ENCODE results near the gene SLC39A1. TPM values are rescaled to one million over a fixed set of nuclear protein-coding genes. Genes with fewer than 3 reads are reported as not detected.
"Not testable (repeated sequence)": the region's sequence is repeated elsewhere in the genome, so short reads cannot be mapped to it uniquely, and the experiment has no call there.

SLC39A1 gene, protein sequence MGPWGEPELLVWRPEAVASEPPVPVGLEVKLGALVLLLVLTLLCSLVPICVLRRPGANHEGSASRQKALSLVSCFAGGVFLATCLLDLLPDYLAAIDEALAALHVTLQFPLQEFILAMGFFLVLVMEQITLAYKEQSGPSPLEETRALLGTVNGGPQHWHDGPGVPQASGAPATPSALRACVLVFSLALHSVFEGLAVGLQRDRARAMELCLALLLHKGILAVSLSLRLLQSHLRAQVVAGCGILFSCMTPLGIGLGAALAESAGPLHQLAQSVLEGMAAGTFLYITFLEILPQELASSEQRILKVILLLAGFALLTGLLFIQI
- total RNA-seq = 46.9 TPM
- long read RNA-seq, transcript SLC39A1-204 (3 exons, 2,723 nt) = minor isoform, 9 of 144 reads
- long read RNA-seq, transcript SLC39A1-202 (4 exons, 2,084 nt) = major isoform, 127 of 144 reads
- long read RNA-seq, partial matches to known transcripts = 0 of 144 reads
- long read RNA-seq, other reads (novel, unspliced or antisense) = 6 of 144 reads

DNA sequence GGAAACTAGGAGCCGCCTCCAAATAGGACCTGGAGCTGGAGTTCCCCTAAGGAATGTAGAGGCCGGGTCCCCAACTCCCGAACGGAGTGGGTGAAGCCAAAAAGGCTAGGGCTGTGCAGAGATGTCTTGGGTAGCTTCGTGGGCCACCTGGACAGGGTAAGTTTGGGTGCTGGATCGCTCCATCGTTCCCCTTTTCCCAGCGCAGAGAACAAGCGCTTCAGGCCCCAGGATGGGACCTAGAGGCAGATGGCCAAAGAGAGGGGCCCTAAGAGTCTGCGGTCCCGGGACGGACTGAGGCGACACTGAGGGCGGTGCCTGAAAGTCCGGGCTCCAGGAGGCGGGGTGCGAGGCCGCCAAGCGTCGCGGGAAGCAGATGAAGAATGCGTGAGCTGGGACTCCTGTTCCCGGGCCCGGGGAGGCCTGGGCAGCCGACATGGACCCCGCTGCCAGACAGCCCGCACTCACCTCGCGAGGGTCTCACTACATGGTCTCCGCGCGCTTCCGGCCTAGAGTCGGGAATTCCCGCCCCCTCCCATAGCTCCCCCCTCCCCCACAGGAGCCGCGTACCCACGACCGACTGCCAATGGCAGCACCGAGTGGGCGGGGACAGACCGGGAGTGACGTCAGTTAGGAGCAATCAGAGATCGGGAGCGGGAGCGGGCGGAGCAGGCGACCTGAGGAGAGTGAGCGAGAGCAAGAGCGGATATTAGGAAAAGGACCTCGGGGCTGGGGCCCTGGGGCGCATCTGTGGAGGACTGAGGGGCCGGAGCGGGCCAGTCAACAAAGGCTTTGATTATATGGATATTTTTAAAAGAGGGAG is at the start of gene SLC39A1:
SLC39A1 (minus strand) TSS at position 508 of the 820 bp plus-strand sequence. CDS start 822 bp downstream, outside the sequence.
- intact Hi-C loops (cut with DNase I) = no loop called here
- peak; percentile 84 for ATAC-seq (ENCODE audit: poor library complexity)
- peak; percentile 99 for DNase-seq

DNA sequence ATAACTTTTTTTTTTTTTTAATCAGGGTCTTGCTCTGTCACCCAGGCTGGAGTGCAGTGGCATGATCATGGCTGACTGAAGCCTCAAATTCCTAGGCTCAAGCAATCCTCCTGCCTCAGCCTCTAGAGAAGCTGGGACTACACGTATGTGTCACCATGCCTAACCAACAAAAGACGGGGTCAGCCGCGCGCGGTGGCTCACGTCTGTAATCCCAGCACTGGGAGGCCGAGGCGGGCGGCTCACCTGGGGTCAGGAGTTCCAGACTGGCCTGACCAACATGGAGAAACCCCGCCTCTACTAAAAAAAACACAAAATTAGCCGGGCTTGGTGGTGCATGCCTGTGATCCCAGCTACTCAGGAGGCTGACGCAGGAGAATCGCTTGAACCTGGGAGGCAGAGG is 49.2 kb upstream of the SLC39A1 start:
- ATAC-seq (ENCODE audit: poor library complexity); intact Hi-C loops (cut with DNase I); DNase-seq: not testable (repeated sequence)

DNA sequence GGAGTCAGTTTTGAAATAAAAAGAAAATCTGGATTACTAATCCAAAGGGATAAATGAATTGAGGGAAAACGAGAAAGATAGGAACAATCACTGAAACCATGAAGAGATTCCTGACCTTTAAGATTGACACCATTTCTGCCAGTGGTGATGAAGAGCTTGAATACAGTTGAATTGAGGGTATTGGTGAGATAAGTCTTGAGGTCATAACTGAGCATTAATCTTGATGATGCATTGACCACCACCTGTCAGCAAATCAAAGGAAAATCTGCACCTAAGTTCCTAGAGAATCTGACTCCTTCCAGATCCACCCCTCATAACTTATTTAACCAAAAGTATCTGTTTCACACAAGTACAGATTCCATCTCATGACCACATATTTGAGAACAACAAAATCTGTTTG is 48.8 kb upstream of the SLC39A1 start:
- intact Hi-C loops (cut with DNase I) = no loop called here

DNA sequence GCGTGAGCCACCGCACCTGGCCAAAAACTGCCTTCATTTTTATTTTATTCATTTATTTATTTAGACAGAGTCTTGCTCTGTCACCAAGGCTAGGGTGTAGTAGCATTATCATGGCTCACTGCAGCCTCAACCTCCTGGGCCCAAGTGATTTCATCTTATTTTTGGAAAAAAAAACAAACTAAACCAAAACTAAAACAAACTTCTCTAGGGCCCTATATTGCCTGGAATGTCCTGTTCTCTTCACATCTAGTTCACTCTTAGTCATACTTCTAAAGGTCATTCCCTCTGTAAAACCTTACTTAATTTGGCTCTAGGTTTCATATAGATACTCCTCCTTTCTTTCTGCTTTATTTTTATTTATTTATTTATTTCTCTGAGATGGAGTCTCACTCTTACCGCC is 42.8 kb upstream of the SLC39A1 start:
- intact Hi-C loops (cut with DNase I) = no loop called here
- ATAC-seq (ENCODE audit: poor library complexity) = no peak
- no peak for DNase-seq

More for the DNA sequence above, 48.8 kb upstream of the SLC39A1 start:
- no peak for ATAC-seq (ENCODE audit: poor library complexity)
- DNase-seq = no peak

DNA sequence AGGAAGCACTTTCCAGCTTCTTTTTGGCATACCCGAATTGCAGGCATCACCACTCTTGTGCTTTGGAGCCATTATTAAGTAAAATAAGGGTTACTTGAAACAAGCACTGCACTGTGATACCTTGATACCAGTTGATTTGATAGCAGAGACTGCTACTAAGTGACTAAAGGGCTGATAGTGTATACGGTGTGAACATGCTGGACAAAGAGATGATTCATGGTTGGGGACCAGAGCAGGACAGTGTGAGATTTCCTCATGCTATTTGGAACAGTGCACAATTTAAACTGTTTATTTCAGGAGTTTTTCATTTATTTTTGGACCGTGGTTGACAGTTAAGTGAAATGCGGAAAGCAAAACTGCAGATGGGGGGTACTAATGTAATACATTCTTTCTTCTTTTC is 37.1 kb upstream of the SLC39A1 start:
- DNase-seq = no peak
- ATAC-seq (ENCODE audit: poor library complexity) = no peak
- intact Hi-C loops (cut with DNase I) = no loop called here

DNA sequence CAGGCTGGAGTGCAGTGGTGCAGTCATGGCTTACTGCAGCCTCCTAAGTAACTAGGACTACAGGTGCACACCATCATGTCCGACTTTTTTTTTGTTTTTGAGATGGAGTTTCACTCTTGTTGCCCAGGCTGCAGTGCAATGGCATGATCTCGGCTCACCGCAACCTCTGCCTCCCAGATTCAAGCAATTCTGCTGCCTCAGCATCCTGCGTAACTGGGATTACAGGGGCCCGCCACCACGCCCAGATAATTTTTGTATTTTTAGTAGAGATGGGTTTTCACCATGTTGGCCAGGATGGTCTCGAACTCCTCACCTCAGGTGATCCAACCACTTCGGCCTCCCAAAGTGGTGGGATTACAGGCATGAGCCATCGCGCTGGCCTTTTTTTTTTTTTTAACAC is 33.5 kb upstream of the SLC39A1 start:
- intact Hi-C loops (cut with DNase I); DNase-seq; ATAC-seq (ENCODE audit: poor library complexity): not testable (repeated sequence)

DNA sequence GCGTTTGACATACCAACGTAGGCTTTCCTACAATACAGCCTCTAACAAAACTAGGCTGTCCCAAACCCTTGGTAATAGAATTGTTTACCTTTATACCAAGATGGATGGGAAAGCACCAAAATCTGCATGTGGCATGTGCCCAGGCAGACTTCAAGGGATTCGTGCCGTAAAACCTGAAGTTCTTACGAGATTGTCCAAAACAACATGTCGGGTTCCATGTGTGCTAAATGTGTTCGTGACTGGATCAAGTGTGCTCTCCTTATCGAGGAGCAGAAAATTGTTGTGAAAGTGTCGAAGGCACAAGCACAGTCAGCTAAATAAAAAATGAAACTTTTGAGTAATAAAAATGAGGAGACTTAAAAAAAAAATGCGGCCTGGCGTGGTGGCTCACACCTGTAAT is 32.3 kb upstream of the SLC39A1 start:
- intact Hi-C loops (cut with DNase I) = no loop called here
- DNase-seq (no peak), ATAC-seq (ENCODE audit: poor library complexity) (no peak)

DNA sequence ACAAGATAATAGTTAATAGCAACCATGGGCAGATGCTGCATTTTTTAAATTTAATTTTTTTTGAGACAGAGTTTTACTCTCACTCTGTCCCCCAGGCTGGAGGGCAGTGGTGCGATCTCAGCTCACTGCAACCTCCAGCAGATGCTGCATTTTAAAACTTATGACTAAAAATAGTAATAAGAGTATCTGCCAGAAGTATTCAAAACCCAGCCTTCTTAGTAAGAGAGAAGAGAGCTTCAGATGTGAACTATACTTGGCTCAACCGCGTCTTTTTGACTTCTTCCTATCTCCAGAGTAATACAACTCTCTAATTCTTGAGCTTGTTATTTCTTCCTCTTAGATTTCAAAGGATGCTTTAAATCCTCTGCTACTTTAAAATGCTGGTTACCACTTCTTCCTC is 31.9 kb upstream of the SLC39A1 start:
- intact Hi-C loops (cut with DNase I) = no loop called here
- no peak for ATAC-seq (ENCODE audit: poor library complexity)
- no peak for DNase-seq

DNA sequence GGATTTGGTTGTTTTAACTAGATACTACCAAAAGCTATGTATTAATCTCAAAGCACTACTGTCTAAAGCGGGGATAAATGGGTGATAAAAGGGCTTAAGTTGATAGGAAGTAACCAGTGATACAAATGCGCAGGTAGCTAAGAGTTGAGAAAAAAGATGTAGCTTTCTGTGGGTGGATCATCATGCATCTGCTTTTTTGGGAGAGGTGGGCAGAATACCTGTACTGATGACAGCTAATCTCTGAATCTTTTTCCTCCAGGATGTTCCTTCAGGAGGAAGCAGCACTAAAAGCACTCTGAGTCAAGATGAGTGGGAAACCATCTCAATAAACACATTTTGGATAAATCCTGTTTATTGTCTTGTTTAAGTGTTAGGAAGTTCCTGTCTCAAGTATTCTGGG is 28.5 kb upstream of the SLC39A1 start:
- ATAC-seq (ENCODE audit: poor library complexity) (no peak), DNase-seq (no peak)
- intact Hi-C loops (cut with DNase I) = no loop called here

DNA sequence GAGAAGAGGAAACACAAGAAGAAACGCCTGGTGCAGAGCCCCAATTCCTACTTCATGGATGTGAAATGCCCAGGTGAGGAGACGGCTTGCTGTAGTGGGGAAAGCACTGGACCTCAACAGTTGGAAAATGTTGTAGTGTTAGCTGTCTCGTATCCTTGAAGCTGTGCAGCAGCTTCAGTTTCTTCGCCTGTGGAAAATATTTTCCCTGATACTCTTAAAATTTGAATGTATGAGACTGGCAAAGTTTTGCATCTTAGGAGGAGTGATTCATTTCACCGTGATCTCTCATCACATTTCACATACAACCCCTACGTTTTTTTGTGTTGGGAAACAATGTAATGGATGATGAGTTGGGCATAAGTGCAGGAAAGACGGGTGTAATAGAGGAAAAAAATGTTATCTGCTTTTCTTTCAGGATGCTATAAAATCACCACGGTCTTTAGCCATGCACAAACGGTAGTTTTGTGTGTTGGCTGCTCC is 27.9 kb upstream of the SLC39A1 start:
- intact Hi-C loops (cut with DNase I) = no loop called here
- DNase-seq (no peak), ATAC-seq (ENCODE audit: poor library complexity) (no peak)

DNA sequence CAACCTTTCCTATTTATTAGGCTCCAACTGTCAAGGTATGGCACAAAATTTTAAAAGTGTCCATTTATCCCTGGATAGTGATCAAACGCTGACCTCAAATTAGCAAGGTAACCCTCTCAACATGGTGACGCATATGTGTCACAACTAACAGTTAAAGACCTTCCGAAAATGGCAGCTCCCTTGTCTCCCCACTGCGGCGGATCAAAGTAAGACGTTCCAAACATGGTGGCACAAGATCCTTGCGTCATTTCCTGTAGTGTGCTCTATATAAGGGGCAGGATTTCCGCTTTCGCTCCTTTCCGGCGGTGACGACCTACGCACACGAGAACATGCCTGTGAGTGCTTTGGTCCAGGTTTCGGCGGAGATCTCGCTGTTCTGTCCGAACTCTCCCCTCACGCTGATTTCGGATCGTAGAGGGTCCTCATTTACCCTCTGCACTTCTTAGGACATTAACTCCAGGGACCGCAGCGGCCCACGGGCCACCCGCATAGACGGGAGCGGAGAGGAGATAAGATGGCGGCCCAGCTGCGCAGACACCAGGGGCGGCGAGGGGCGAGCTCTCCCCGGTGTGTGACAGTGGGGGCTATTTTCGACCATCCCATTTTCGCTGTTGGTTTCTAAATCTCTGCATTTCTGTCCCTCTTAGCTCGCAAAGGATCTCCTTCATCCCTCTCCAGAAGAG is 27.3 kb upstream of the SLC39A1 start, which contains the start of gene RPS27:
RPS27 (plus strand) TSS at position 295 of the 683 bp plus-strand sequence; CDS start at position 330, 35 bp downstream.
- intact Hi-C loops (cut with DNase I) = no loop called here
- ATAC-seq (ENCODE audit: poor library complexity) (peak; percentile 84), DNase-seq (peak; percentile 89)

DNA sequence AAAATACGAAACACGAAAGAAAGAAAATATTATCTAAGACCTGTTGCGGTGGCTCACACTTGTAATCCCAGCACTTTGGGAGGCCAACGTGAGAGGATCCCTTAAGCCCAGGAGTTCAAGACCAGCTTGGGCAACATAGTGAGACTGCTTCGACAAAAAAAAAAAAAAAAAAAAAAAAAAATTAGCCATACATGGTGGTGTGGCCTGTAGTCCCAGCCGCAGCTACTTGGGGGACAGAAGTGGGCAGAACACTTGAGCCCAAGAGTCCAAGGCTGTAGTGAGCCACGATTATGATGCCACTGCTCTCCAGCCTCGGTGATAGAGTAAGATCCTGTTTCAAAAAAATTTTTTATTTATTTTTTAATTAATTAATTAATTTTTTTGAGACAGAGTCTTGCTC is 24.3 kb upstream of the SLC39A1 start:
- no peak for DNase-seq
- no peak for ATAC-seq (ENCODE audit: poor library complexity)
- intact Hi-C loops (cut with DNase I) = loop anchor here (5.0 to 10.0 kb wide), 3 partner anchors 190 to 453 kb away; partner anchors contain the start of genes NPR1 and S100A6

DNA sequence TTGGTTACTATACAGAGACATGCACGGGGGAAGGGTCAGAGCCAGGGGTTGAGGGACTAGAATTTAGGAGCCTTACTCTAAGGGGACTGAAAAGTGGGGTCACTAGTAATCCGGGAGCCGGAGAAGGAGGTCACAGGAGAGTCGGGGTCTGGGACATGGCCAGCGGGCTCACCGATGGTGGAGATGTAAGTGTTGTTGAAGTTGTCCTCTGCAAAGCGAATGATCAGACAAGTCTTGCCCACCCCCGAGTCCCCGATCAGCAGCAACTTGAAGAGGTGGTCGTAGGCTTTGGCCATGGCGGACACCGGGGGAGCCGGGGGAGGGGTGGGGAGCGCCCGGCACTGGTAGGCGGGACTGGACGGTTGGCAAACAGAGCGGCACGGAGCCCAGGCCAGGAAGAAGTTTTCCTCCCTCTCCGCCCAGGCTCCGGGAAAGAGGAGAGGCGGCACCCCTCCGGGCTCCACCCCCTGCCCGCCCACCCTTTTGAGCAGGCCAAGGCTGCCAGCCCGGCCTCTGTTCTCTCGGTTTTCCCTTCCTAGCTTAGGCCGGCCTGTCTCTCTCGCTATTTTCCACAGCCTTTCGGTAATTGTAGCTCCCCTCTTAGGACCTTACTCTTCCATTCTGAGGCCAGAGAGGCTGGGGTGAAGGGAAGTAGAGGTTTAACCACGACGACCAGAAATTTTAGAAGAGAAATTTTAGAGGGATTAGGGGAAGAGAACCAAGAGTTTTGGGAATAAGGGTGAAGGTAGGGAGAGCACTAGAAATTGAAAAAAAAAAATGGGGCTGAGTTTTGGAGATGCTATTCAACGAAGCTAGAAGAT is 22.8 kb upstream of the SLC39A1 start, which contains the start of gene RAB13:
RAB13 (minus strand) TSS at position 399 of the 821 bp plus-strand sequence; CDS start at position 296, 103 bp downstream.
- ATAC-seq (ENCODE audit: poor library complexity) = peak; percentile 86
- intact Hi-C loops (cut with DNase I) = loop anchor here (5.0 to 10.0 kb wide), 3 partner anchors 189 to 451 kb away; partner anchors contain the start of genes NPR1 and S100A6

DNA sequence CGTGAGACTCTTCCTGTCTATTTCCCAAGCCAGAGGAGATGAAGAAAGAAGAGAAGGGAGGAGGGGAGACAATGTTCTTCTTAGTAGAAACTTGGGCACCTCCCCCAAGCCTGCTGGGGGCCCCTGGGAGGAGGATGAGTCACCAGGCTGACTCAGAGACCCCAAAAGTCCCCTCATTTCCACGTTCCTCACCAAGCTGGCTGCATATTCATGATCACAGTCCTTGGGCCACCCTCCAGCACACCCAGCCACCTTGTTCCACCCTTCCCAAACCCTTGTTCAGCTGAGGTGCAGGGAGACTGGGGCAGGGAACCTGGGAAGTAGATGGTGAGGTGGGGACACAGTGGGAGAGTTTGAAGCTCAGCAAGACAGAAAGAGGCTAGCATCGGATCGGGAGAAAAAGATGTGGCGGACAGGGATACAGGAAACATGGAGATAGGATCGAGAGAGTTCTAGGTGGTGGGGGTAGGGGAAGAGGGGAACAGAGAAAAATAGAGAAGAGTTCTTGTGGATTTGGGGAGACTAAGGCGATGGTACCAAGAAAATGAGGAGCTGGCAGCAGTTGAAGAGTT is 22.1 kb upstream of the SLC39A1 start:
- peak; percentile 60 for DNase-seq
- intact Hi-C loops (cut with DNase I) = loop anchor here (5.0 to 10.0 kb wide), 3 partner anchors 188 to 451 kb away; partner anchors contain the start of genes NPR1 and S100A6

More for the DNA sequence above, 22.8 kb upstream of the SLC39A1 start, which contains the start of gene RAB13:
- DNase-seq = peak; percentile 89

DNA sequence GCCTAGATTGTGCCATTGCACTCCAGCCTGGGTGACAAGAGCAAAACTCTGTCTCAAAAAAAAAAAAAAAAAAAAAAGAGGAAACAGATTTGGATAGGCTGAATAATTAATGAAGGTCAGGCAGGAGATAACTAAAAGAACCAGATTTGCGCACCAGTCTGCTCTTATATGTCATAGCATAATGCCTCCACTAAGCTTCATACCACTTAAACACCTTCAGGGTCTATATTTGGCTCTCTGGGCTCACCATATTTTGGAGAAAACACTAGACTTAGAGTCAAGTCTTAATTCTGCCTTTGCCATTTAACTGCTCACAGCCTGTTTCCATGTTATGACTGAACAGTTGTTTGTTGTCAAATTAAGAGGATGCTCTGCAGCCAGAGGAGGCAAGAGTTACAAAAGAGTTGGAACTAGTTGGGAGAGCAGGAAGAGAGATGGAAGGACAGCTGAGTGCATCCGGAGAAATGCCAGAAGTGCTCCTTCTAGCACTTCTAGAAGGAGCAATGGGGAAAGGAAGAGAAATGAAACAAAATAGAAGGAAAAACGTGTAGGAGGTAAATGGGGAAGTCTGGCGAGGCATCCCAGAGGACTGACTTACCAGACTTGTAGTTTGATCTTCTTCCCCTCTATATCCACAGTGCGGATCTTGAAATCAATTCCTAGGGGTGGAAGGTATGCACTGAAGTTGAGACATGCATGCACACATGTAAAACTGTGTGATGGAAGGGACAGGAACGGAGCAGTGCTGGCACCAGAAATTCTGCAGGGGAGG is 21.0 kb upstream of the SLC39A1 start:
- ATAC-seq (ENCODE audit: poor library complexity) (no peak), DNase-seq (no peak)
- intact Hi-C loops (cut with DNase I) = loop anchor here (10.0 kb wide), 1 partner anchor 450 kb away; the partner anchor contains the start of gene S100A6

More for the DNA sequence above, 22.1 kb upstream of the SLC39A1 start:
- ATAC-seq (ENCODE audit: poor library complexity) = peak; percentile 2

DNA sequence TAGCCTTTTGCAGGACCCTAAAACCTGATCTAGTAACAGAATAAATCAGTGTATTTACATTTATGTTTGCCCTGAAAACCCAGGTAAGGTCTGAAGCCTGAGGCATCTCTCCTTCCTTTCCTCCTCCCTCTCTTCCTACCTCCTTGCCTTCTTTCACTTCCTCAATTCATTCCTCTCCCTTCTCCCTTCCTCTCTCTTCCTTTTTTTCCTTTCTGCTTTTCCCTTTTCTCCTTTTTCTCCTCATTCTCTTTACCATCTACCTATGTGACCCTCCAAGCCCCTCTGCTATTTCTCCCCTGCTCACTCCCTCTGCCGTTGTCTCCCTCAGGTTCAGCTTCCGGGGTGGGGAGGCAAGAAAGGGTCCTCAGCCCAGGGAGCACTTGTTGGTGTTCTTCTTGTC is 18.4 kb upstream of the SLC39A1 start:
- not testable (repeated sequence) for ATAC-seq (ENCODE audit: poor library complexity); DNase-seq
- intact Hi-C loops (cut with DNase I) = loop anchor here (10.0 kb wide), 1 partner anchor 447 kb away; the partner anchor contains the start of gene S100A6
